Measurements from ENCODE around the gene DHTKD1.

The DHTKD1 gene

DNA sequence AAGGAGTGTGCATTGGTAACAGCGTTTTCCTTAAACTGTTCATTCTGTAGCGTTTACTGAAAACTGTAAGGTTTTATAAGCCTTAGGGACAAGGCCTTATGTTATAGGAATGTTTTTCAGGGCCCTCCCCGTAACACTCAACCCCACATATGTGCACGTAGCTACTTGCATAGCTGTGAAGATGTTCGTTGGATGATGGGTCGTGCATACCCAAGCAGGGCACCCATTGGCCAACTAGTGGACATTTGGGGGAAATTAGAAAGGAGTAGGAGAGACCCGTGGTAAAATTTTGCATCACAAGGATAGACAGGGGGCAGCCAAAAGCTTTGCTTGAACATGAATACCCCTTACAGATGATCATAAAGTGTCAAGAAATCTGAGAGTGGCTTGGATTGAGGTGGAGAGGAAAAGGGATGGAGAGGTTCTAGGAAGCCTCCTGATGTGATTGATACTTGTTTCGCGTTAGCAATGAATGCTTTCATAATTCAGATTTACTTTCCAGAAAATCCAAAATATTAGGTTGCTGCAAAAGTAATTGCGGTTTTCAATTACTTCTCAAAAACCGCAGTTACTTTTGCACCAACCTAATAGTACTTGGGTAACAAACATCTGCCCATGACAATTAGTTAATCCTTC lies 61.6 kb downstream of the DHTKD1 start:
- H3K27ac ChIP-seq (ENCODE audit: insufficient read depth, low read depth, low read length, poor library complexity, severe bottlenecking), result no peak overlapping the region
- 28 to 34% methylated on average over 11 of the region's 11 CpGs for WGBS, 2 experiments

DNA sequence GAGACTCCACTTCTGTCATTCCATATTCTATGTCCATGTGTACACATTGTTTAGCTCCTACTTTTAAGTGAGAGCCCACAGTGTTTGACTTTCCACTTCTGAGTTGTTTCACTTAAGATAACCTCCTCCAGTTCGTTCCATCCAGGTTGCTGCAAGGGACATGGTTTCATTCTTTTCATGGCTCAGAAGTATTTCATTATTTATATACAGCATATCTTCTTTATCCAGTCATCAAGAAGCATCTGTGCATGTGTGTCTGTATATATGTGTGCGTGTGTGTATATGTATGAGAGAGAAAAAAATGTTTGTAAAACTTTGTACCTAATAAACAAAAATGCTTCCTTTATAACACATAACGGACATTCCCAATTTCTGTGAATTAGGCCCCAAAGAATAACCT lies 66.9 kb downstream of the DHTKD1 start:
- no peaks in the 10 kb centered on the region for H3K9me3 ChIP-seq (ENCODE audit: control insufficient read depth, low read length)
- H3K27ac ChIP-seq (ENCODE audit: insufficient read depth, low read depth, low read length, poor library complexity, severe bottlenecking), result peak overlapping the region; percentile 16
- H3K36me3 ChIP-seq (ENCODE audit: control insufficient read depth, insufficient read depth, low read length), result peaks cover 29% of the 10 kb centered on the region
- 91 to 94% methylated on average over 2 of the region's 3 CpGs for WGBS, 2 experiments
- peaks cover 4% of the 10 kb centered on the region for H3K4me1 ChIP-seq (ENCODE audit: control insufficient read depth, insufficient read depth, low read length)
- no peak overlapping the region for H3K4me3 ChIP-seq (ENCODE audit: insufficient read depth, low read depth, low read length)
- no peaks in the 10 kb centered on the region for H3K27me3 ChIP-seq (ENCODE audit: control insufficient read depth, insufficient read depth, low read length, poor library complexity, severe bottlenecking)

More for the DNA sequence above, 61.6 kb downstream of the DHTKD1 start:
- Histone ChIP-seq H3K9me3 (ENCODE audit: control insufficient read depth, low read length) (no peaks in the 10 kb centered on the region), H3K27me3 (ENCODE audit: control insufficient read depth, insufficient read depth, low read length, poor library complexity, severe bottlenecking) (no peaks in the 10 kb centered on the region), H3K4me1 (ENCODE audit: control insufficient read depth, insufficient read depth, low read length) (peaks cover 4% of the 10 kb centered on the region), H3K36me3 (ENCODE audit: control insufficient read depth, insufficient read depth, low read length) (peaks cover 11% of the 10 kb centered on the region), H3K4me3 (ENCODE audit: insufficient read depth, low read depth, low read length) (peak overlapping the region; percentile 92)

- no peak overlapping the region for H3K27ac ChIP-seq (ENCODE audit: insufficient read depth, low read depth, low read length, poor library complexity, severe bottlenecking)
Observed at GRCh38 chr10:12140038-12140437, 71.3 kb downstream of the DHTKD1 start.

GRCh38 chr10:12144538-12144937 lies 75.8 kb downstream of the DHTKD1 start:
- peaks cover 21% of the 10 kb centered on the region for H3K36me3 ChIP-seq (ENCODE audit: control insufficient read depth, insufficient read depth, low read length)
- H3K27ac ChIP-seq (ENCODE audit: insufficient read depth, low read depth, low read length, poor library complexity, severe bottlenecking), result no peak overlapping the region
- no peaks in the 10 kb centered on the region for H3K4me1 ChIP-seq (ENCODE audit: control insufficient read depth, insufficient read depth, low read length)
- no peaks in the 10 kb centered on the region for H3K27me3 ChIP-seq (ENCODE audit: control insufficient read depth, insufficient read depth, low read length, poor library complexity, severe bottlenecking)
- H3K4me3 ChIP-seq (ENCODE audit: insufficient read depth, low read depth, low read length), result no peak overlapping the region
- H3K9me3 ChIP-seq (ENCODE audit: control insufficient read depth, low read length), result no peaks in the 10 kb centered on the region
- 94% methylated on average over 3 of the region's 3 CpGs for WGBS, 2 experiments

More at GRCh38 chr10:12140038-12140437, 71.3 kb downstream of the DHTKD1 start:
- H3K36me3 ChIP-seq (ENCODE audit: control insufficient read depth, insufficient read depth, low read length), result peaks cover 39% of the 10 kb centered on the region
- H3K4me1 ChIP-seq (ENCODE audit: control insufficient read depth, insufficient read depth, low read length), result no peaks in the 10 kb centered on the region
- H3K9me3 ChIP-seq (ENCODE audit: control insufficient read depth, low read length), result no peaks in the 10 kb centered on the region
- 92 to 95% methylated on average over 1 of the region's 1 CpG for WGBS, 2 experiments
- H3K4me3 ChIP-seq (ENCODE audit: insufficient read depth, low read depth, low read length), result no peak overlapping the region
- H3K27me3 ChIP-seq (ENCODE audit: control insufficient read depth, insufficient read depth, low read length, poor library complexity, severe bottlenecking), result no peaks in the 10 kb centered on the region

- no peaks in the 10 kb centered on the region for H3K4me1 ChIP-seq (ENCODE audit: control insufficient read depth, insufficient read depth, low read length)
- no peaks in the 10 kb centered on the region for H3K27me3 ChIP-seq (ENCODE audit: control insufficient read depth, insufficient read depth, low read length, poor library complexity, severe bottlenecking)
- H3K36me3 ChIP-seq (ENCODE audit: control insufficient read depth, insufficient read depth, low read length), result no peaks in the 10 kb centered on the region
- H3K4me3 ChIP-seq (ENCODE audit: insufficient read depth, low read depth, low read length), result no peak overlapping the region
- WGBS, 2 experiments, result 87 to 89% methylated on average over 4 of the region's 4 CpGs
- H3K27ac ChIP-seq (ENCODE audit: insufficient read depth, low read depth, low read length, poor library complexity, severe bottlenecking), result no peak overlapping the region
- no peaks in the 10 kb centered on the region for H3K9me3 ChIP-seq (ENCODE audit: control insufficient read depth, low read length)
Observed at GRCh38 chr10:12150163-12150562, 81.4 kb downstream of the DHTKD1 start.

- Histone ChIP-seq H3K27me3 (ENCODE audit: control insufficient read depth, insufficient read depth, low read length, poor library complexity, severe bottlenecking) (no peaks in the 10 kb centered on the region), H3K9me3 (ENCODE audit: control insufficient read depth, low read length) (no peaks in the 10 kb centered on the region), H3K36me3 (ENCODE audit: control insufficient read depth, insufficient read depth, low read length) (peaks cover 9% of the 10 kb centered on the region), H3K27ac (ENCODE audit: insufficient read depth, low read depth, low read length, poor library complexity, severe bottlenecking) (no peak overlapping the region), H3K4me3 (ENCODE audit: insufficient read depth, low read depth, low read length) (no peak overlapping the region), H3K4me1 (ENCODE audit: control insufficient read depth, insufficient read depth, low read length) (no peaks in the 10 kb centered on the region)
- 95 to 97% methylated on average over 6 of the region's 6 CpGs for WGBS, 2 experiments
Observed at GRCh38 chr10:12154516-12154915, 85.8 kb downstream of the DHTKD1 start.

DNA sequence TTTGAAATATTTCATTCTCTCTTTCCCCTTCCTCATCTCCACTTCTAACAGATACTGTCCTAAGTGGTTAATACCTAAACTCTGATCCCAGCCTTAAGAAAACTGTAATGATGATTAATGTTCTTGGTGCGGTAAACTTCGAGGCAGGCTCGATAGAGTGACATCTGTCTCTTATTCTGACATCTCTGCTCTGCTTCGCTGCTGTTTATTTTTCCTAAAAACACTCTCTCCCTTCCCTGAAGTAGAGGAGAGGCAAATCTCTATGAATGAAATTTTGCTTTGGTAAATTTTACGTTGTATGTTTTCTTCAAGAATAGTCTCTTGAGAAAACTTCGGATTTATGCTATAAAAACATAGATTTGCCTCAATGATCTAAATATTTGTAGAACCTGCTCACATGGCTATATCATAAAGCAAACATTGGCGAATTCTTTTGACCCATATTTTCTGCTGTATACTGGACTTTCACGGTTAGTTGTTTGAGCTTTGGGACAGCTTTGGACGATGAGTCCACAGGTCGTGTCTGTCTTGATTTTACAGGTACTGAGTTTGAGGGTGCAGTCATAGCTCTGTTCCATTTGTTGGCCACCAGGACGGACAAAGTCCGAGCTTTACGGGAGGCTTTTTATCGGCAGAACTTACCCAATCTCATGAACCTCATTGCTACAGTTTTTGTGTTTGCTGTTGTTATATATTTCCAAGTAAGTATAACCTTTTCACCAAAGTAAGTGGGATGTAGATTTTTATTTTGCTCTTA lies 87.8 kb downstream of the DHTKD1 start:
- peaks cover 13% of the 10 kb centered on the region for H3K36me3 ChIP-seq (ENCODE audit: control insufficient read depth, insufficient read depth, low read length)
- WGBS, 2 experiments, result 93 to 96% methylated on average over 14 of the region's 14 CpGs
- H3K4me3 ChIP-seq (ENCODE audit: insufficient read depth, low read depth, low read length), result no peak overlapping the region
- no peak overlapping the region for H3K27ac ChIP-seq (ENCODE audit: insufficient read depth, low read depth, low read length, poor library complexity, severe bottlenecking)
- H3K27me3 ChIP-seq (ENCODE audit: control insufficient read depth, insufficient read depth, low read length, poor library complexity, severe bottlenecking), result no peaks in the 10 kb centered on the region
- no peaks in the 10 kb centered on the region for H3K9me3 ChIP-seq (ENCODE audit: control insufficient read depth, low read length)
- H3K4me1 ChIP-seq (ENCODE audit: control insufficient read depth, insufficient read depth, low read length), result no peaks in the 10 kb centered on the region

- Histone ChIP-seq H3K4me3 (ENCODE audit: insufficient read depth, low read depth, low read length) (no peak overlapping the region), H3K27ac (ENCODE audit: insufficient read depth, low read depth, low read length, poor library complexity, severe bottlenecking) (no peak overlapping the region), H3K27me3 (ENCODE audit: control insufficient read depth, insufficient read depth, low read length, poor library complexity, severe bottlenecking) (no peaks in the 10 kb centered on the region), H3K9me3 (ENCODE audit: control insufficient read depth, low read length) (no peaks in the 10 kb centered on the region), H3K36me3 (ENCODE audit: control insufficient read depth, insufficient read depth, low read length) (peaks cover 27% of the 10 kb centered on the region), H3K4me1 (ENCODE audit: control insufficient read depth, insufficient read depth, low read length) (no peaks in the 10 kb centered on the region)
- WGBS, 2 experiments, result 95% methylated on average over 1 to 2 of the region's 3 CpGs
Observed at GRCh38 chr10:12158111-12158510, 89.4 kb downstream of the DHTKD1 start.

GRCh38 chr10:12160664-12161063 lies 91.9 kb downstream of the DHTKD1 start:
- H3K36me3 ChIP-seq (ENCODE audit: control insufficient read depth, insufficient read depth, low read length), result peaks cover 35% of the 10 kb centered on the region
- H3K27ac ChIP-seq (ENCODE audit: insufficient read depth, low read depth, low read length, poor library complexity, severe bottlenecking), result no peak overlapping the region
- H3K27me3 ChIP-seq (ENCODE audit: control insufficient read depth, insufficient read depth, low read length, poor library complexity, severe bottlenecking), result no peaks in the 10 kb centered on the region
- WGBS, 2 experiments, result 86 to 91% methylated on average over 5 of the region's 5 CpGs
- no peaks in the 10 kb centered on the region for H3K9me3 ChIP-seq (ENCODE audit: control insufficient read depth, low read length)
- H3K4me1 ChIP-seq (ENCODE audit: control insufficient read depth, insufficient read depth, low read length), result no peaks in the 10 kb centered on the region
- H3K4me3 ChIP-seq (ENCODE audit: insufficient read depth, low read depth, low read length), result no peak overlapping the region

GRCh38 chr10:12162927-12163326 lies 94.2 kb downstream of the DHTKD1 start:
- peaks cover 36% of the 10 kb centered on the region for H3K36me3 ChIP-seq (ENCODE audit: control insufficient read depth, insufficient read depth, low read length)
- H3K4me3 ChIP-seq (ENCODE audit: insufficient read depth, low read depth, low read length), result no peak overlapping the region
- WGBS, 2 experiments, result 96% methylated on average over 6 of the region's 6 CpGs
- no peaks in the 10 kb centered on the region for H3K27me3 ChIP-seq (ENCODE audit: control insufficient read depth, insufficient read depth, low read length, poor library complexity, severe bottlenecking)
- no peak overlapping the region for H3K27ac ChIP-seq (ENCODE audit: insufficient read depth, low read depth, low read length, poor library complexity, severe bottlenecking)
- H3K4me1 ChIP-seq (ENCODE audit: control insufficient read depth, insufficient read depth, low read length), result no peaks in the 10 kb centered on the region
- no peaks in the 10 kb centered on the region for H3K9me3 ChIP-seq (ENCODE audit: control insufficient read depth, low read length)
